Endodermal cell (in vitro differentiated cells): ENCODE measurements around the gene DLX1. TPM values are rescaled to one million over a fixed set of nuclear protein-coding genes. Genes with fewer than 3 reads are reported as not detected.
"Not testable (repeated sequence)": the region's sequence is repeated elsewhere in the genome, so short reads cannot be mapped to it uniquely, and the experiment has no call there.

ENCODE experiments used
- DNase-seq: peaks from one replicate; pipeline ENCODE4 v3.0.0-alpha.2; 2017
- H3K27ac ChIP-seq: 2 replicates; pipeline ENCODE4 v1.5.1; 2013; ENCODE audit warnings: mild to moderate bottlenecking, low read depth, low read length, moderate library complexity
- H3K27me3 ChIP-seq: 2 replicates; pipeline ENCODE4 v1.6.1; 2013; ENCODE audit warnings: mild to moderate bottlenecking, low read length, moderate library complexity; ENCODE audit not compliant: insufficient read depth, control insufficient read depth, poor library complexity, severe bottlenecking
- H3K36me3 ChIP-seq: 2 replicates; pipeline ENCODE4 v1.7.0; 2013; ENCODE audit warnings: mild to moderate bottlenecking, low read length, moderate library complexity; ENCODE audit not compliant: control insufficient read depth, insufficient read depth
- H3K4me1 ChIP-seq: one replicate; pipeline ENCODE4 v1.7.0; 2013; ENCODE audit warnings: low read length; ENCODE audit not compliant: control insufficient read depth, insufficient read depth
- H3K4me3 ChIP-seq: 2 replicates; pipeline ENCODE4 v1.5.1; 2013; ENCODE audit warnings: mild to moderate bottlenecking, low read length, moderate library complexity
- H3K9ac ChIP-seq: 2 replicates; pipeline ENCODE4 v1.6.1; 2013; ENCODE audit warnings: mild to moderate bottlenecking, low read length, moderate library complexity; ENCODE audit not compliant: poor library complexity, severe bottlenecking; ENCODE audit errors: extremely low read depth
- H3K9me3 ChIP-seq: 2 replicates; pipeline ENCODE4 v1.6.1; 2013; ENCODE audit warnings: mild to moderate bottlenecking, low read length, moderate library complexity; ENCODE audit not compliant: control insufficient read depth
- H3K27ac Mint-ChIP-seq: 2 replicates; pipeline ENCODE4 v1.8.0; 2020; ENCODE audit warnings: mixed read lengths
- H3K27me3 Mint-ChIP-seq: 2 replicates; pipeline ENCODE4 v1.8.0; 2021; ENCODE audit warnings: mild to moderate bottlenecking, mixed read lengths; ENCODE audit not compliant: insufficient read depth
- H3K36me3 Mint-ChIP-seq: 2 replicates; pipeline ENCODE4 v1.8.0; 2020; ENCODE audit warnings: low read depth, mixed read lengths
- H3K4me1 Mint-ChIP-seq: 2 replicates; pipeline ENCODE4 v1.8.0; 2020; ENCODE audit warnings: mixed read lengths
- H3K4me3 Mint-ChIP-seq: 2 replicates; pipeline ENCODE4 v1.8.0; 2020; ENCODE audit warnings: mild to moderate bottlenecking, moderate library complexity, mixed read lengths
- H3K9me3 Mint-ChIP-seq: 2 replicates; pipeline ENCODE4 v1.8.0; 2020; ENCODE audit warnings: mild to moderate bottlenecking, mixed read lengths
- CTCF ChIP-seq: fragments of 200-600 bp; sonication (generic); conservative IDR thresholded peaks from 2 replicates; pipeline ENCODE4 v1.5.0; 2021; ENCODE audit warnings: antibody characterized with exemption, mild to moderate bottlenecking
- WGBS, 2 experiments: methylation state at CpG; one replicate each; pipeline versions ENCODE4 v1.1.5 to v1.1.7; 2013; ENCODE audit warnings: missing lambda C conversion rate in 2 of 2, mixed read lengths in 1 of 2; ENCODE audit not compliant: insufficient coverage in 1 of 2, insufficient read length in 1 of 2; 5-methylcytosine and 5-hydroxymethylcytosine counted together
- total RNA-seq, 2 donors: library from RNA; stranded (reverse); fragmentation: NEBNext Ultra II Directional in 1 of 2; extraction: Animal tissue kit (Norgen Biotek cat#: 25700) in 1 of 2; gene quantifications; 2 replicates in 1 of 2; 3 replicates in 1 of 2; pipeline ENCODE4 v1.2.1, GENCODE V29; 2021

The DLX1 gene
- total RNA-seq, 2 donors from 2014 or later, result not detected

GRCh38 chr2:172135446-172135845 lies 50.1 kb downstream of the DLX1 start:
- Mint-ChIP-seq H3K9me3 (no peaks in the 10 kb centered on the region), H3K27me3 (peaks cover 52% of the 10 kb centered on the region), H3K36me3 (no peaks in the 10 kb centered on the region), H3K4me1 (peaks cover 10% of the 10 kb centered on the region), H3K27ac (no peak overlapping the region), H3K4me3 (no peak overlapping the region)
- Histone ChIP-seq H3K27me3 (no peaks in the 10 kb centered on the region), H3K9me3 (no peaks in the 10 kb centered on the region), H3K9ac (no peak overlapping the region), H3K4me1 (no peaks in the 10 kb centered on the region), H3K27ac (no peak overlapping the region), H3K36me3 (no peaks in the 10 kb centered on the region), H3K4me3 (no peak overlapping the region)
- TF ChIP-seq CTCF, result no peak
- no peak for DNase-seq
- WGBS, 2 experiments, result 96 to 100% methylated on average over 1 to 4 of the region's 4 CpGs

- no peaks in the 10 kb centered on the region for H3K9me3 ChIP-seq
- H3K4me1 ChIP-seq, result no peaks in the 10 kb centered on the region
- Mint-ChIP-seq H3K9me3 (no peaks in the 10 kb centered on the region), H3K4me3 (no peak overlapping the region), H3K27me3 (peaks cover 56% of the 10 kb centered on the region), H3K4me1 (peaks cover 5% of the 10 kb centered on the region), H3K36me3 (no peaks in the 10 kb centered on the region), H3K27ac (no peak overlapping the region)
- H3K27ac ChIP-seq, result no peak overlapping the region
- H3K9ac ChIP-seq, result no peak overlapping the region
- H3K36me3 ChIP-seq, result no peaks in the 10 kb centered on the region
- no peak for DNase-seq
- 85% methylated on average over 2 of the region's 2 CpGs; no CpG with 5 or more reads in 1 of the 2 experiments for WGBS, 2 experiments
- no peak for TF ChIP-seq CTCF
- no peaks in the 10 kb centered on the region for H3K27me3 ChIP-seq
- no peak overlapping the region for H3K4me3 ChIP-seq
These were observed 51.8 kb downstream of the DLX1 start for GRCh38 chr2:172137109-172137508.

- no peak overlapping the region for H3K27ac ChIP-seq
- Mint-ChIP-seq H3K36me3 (no peaks in the 10 kb centered on the region), H3K27me3 (peaks cover 49% of the 10 kb centered on the region), H3K4me1 (no peaks in the 10 kb centered on the region), H3K27ac (no peak overlapping the region), H3K4me3 (no peak overlapping the region), H3K9me3 (no peaks in the 10 kb centered on the region)
- H3K4me3 ChIP-seq, result no peak overlapping the region
- no peaks in the 10 kb centered on the region for H3K4me1 ChIP-seq
- WGBS, 2 experiments, result 80% methylated on average over 1 of the region's 2 CpGs; no CpG with 5 or more reads in 1 of the 2 experiments
- no peak for TF ChIP-seq CTCF
- H3K9me3 ChIP-seq, result no peaks in the 10 kb centered on the region
- H3K9ac ChIP-seq, result no peak overlapping the region
- no peaks in the 10 kb centered on the region for H3K27me3 ChIP-seq
- DNase-seq, result no peak
- H3K36me3 ChIP-seq, result no peaks in the 10 kb centered on the region
These were observed 52.6 kb downstream of the DLX1 start for GRCh38 chr2:172137943-172138342.

- not testable (repeated sequence) for H3K4me1 ChIP-seq, H3K27me3 ChIP-seq, H3K4me1 Mint-ChIP-seq, DNase-seq, H3K36me3 ChIP-seq, H3K4me3 Mint-ChIP-seq, H3K36me3 Mint-ChIP-seq, H3K9me3 Mint-ChIP-seq, H3K27ac Mint-ChIP-seq, H3K9me3 ChIP-seq, H3K9ac ChIP-seq, H3K4me3 ChIP-seq, H3K27ac ChIP-seq
- H3K27me3 Mint-ChIP-seq, result peaks cover 41% of the 10 kb centered on the region
- 81% methylated on average over 1 of the region's 1 CpG; no CpG with 5 or more reads in 1 of the 2 experiments for WGBS, 2 experiments
These were observed 53.4 kb downstream of the DLX1 start for GRCh38 chr2:172138727-172139126.
